SK-N-SH (cell line): ENCODE data around the gene CASKIN1. TPM values are rescaled to one million over a fixed set of nuclear protein-coding genes. Genes with fewer than 3 reads are reported as not detected.

Experiments used
- CTCF ChIA-PET: fragments of 300-600, 350-600 bp; formaldehyde crosslinking; extraction: SDS; loops from one replicate; lab custom pipeline; 2021; lab: Yijun Ruan, JAX
- POLR2A ChIA-PET: fragments of 350-600 bp; sonication (Branson Sonifier 250); formaldehyde crosslinking; extraction: SDS; loops from one replicate; lab custom pipeline; 2020; ENCODE audit warnings: antibody characterized with exemption, inconsistent platforms; lab: Yijun Ruan, JAX
- DNase-seq: peaks from one replicate; pipeline ENCODE4 v3.0.0; 2012
- H2AFZ ChIP-seq: fragments of 200-600 bp; sonication (generic); 2 replicates; pipeline ENCODE4 v1.8.1; 2016; ENCODE audit warnings: antibody characterized with exemption, mild to moderate bottlenecking, low read depth
- H3F3A ChIP-seq: fragments of 200-600 bp; sonication (generic); replicated peaks from 2 replicates; pipeline ENCODE3; 2016; ENCODE audit warnings: antibody characterized with exemption, mild to moderate bottlenecking; ENCODE audit not compliant: insufficient read depth
- H3K27ac ChIP-seq, 2 experiments: fragments of 200-500 bp in 1 of 2; fragments of 200-600 bp in 1 of 2; sonication (Bioruptor generic) in 1 of 2; sonication (generic), shearing (Covaris generic) in 1 of 2; 2 replicates each; pipeline versions ENCODE4 v1.5.1 to v1.6.1; 2014 to 2016; ENCODE audit warnings: low read depth in 2 of 2, inconsistent platforms in 1 of 2, low read length in 1 of 2, mild to moderate bottlenecking in 1 of 2, mixed read lengths in 1 of 2
- H3K27me3 ChIP-seq: fragments of 200-600 bp; sonication (generic), shearing (Covaris generic); 2 replicates; pipeline ENCODE4 v1.6.1; 2016; ENCODE audit warnings: mixed run types; ENCODE audit not compliant: insufficient read depth
- H3K36me3 ChIP-seq, 2 experiments: fragments of 200-500 bp in 1 of 2; fragments of 200-600 bp in 1 of 2; sonication (Bioruptor generic) in 1 of 2; sonication (generic) in 1 of 2; replicated peaks in 1 of 2; 2 replicates each; pipeline versions ENCODE3 to v1.5.1; 2014 to 2016; ENCODE audit warnings: low read length in 1 of 2, mild to moderate bottlenecking in 1 of 2; ENCODE audit not compliant: insufficient read depth in 2 of 2, control insufficient read depth in 1 of 2
- H3K4me1 ChIP-seq, 2 experiments: fragments of 200-500 bp in 1 of 2; fragments of 200-600 bp in 1 of 2; sonication (Bioruptor generic) in 1 of 2; sonication (generic), shearing (Covaris generic) in 1 of 2; 2 replicates each; pipeline versions ENCODE4 v1.5.1 to v1.6.1; 2014 to 2016; ENCODE audit warnings: low read depth in 1 of 2, low read length in 1 of 2, mixed run types in 1 of 2; ENCODE audit not compliant: insufficient read depth in 2 of 2, control insufficient read depth in 1 of 2
- H3K4me2 ChIP-seq: fragments of 200-600 bp; sonication (generic), shearing (Covaris generic); 2 replicates; pipeline ENCODE4 v1.6.1; 2017; ENCODE audit warnings: mixed run types
- H3K4me3 ChIP-seq, 2 experiments: fragments of 200-500 bp in 1 of 2; fragments of 200-600 bp in 1 of 2; sonication (Bioruptor generic) in 1 of 2; sonication (generic), shearing (Covaris generic) in 1 of 2; 2 replicates each; pipeline versions ENCODE4 v1.5.1 to v1.8.1; 2014 to 2016; ENCODE audit warnings: low read depth in 2 of 2, inconsistent platforms in 1 of 2, low read length in 1 of 2, mild to moderate bottlenecking in 1 of 2, mixed read lengths in 1 of 2, moderate library complexity in 1 of 2
- H3K79me2 ChIP-seq: fragments of 200-600 bp; sonication (generic); 2 replicates; pipeline ENCODE4 v1.8.1; 2017; ENCODE audit warnings: mild to moderate bottlenecking; ENCODE audit not compliant: insufficient read depth
- H3K9ac ChIP-seq: fragments of 200-600 bp; sonication (generic); 2 replicates; pipeline ENCODE4 v1.6.1; 2017; ENCODE audit warnings: mixed run types
- H3K9me2 ChIP-seq: fragments of 200-600 bp; sonication (generic); 2 replicates; pipeline ENCODE4 v1.6.1; 2017; ENCODE audit warnings: mixed run types
- H3K9me3 ChIP-seq: fragments of 200-600 bp; sonication (generic); 2 replicates; pipeline ENCODE4 v1.6.1; 2017; ENCODE audit warnings: mixed run types, mild to moderate bottlenecking, moderate library complexity
- H4K20me1 ChIP-seq: fragments of 200-600 bp; sonication (generic); 2 replicates; pipeline ENCODE4 v1.6.1; 2017; ENCODE audit warnings: mild to moderate bottlenecking, mixed run types; ENCODE audit not compliant: insufficient read depth
- CHD2 ChIP-seq: fragments of 150-350 bp; IDR thresholded peaks from 2 replicates; pipeline ENCODE4 v1.6.1; 2018; ENCODE audit warnings: low read length; ENCODE audit not compliant: partially characterized antibody
- ELF1 ChIP-seq: IDR thresholded peaks from 2 replicates; pipeline ENCODE4 v1.4.0; 2012
- PBX3 ChIP-seq: IDR thresholded peaks from 2 replicates; pipeline ENCODE4; 2012
- RXRA ChIP-seq: IDR thresholded peaks from 2 replicates; pipeline ENCODE4 v1.4.0; 2012; ENCODE audit warnings: low read depth, mild to moderate bottlenecking, borderline replicate concordance
- SIN3A ChIP-seq: IDR thresholded peaks from 2 replicates; pipeline ENCODE4 v1.6.1; 2012; ENCODE audit warnings: low read depth, mild to moderate bottlenecking, low read length, moderate library complexity, borderline replicate concordance
- SMC3 ChIP-seq: IDR thresholded peaks from 2 replicates; pipeline ENCODE4 v1.6.1; 2012; ENCODE audit warnings: low read depth, low read length, improper control_type of control experiment
- WGBS: methylation state at CpG from one replicate; pipeline ENCODE4 v1.1.6; 2017; ENCODE audit warnings: low lambda C conversion rate; 5-methylcytosine and 5-hydroxymethylcytosine counted together
- polyA plus RNA-seq, 3 experiments: library from polyadenylated mRNA; depleted of rRNA; stranded (reverse); fragments of >200 nt; gene quantifications; 2 replicates each; pipeline ENCODE4 v1.2.3, GENCODE V29; 2012
- TF ChIP-seq, protein P1 (sequence below): fragments of 200-600 bp; sonication (generic); IDR thresholded peaks from 2 replicates; pipeline ENCODE4 v1.6.1; 2017; ENCODE audit warnings: antibody characterized with exemption, mild to moderate bottlenecking, moderate library complexity
- TF ChIP-seq, protein P2 (sequence below): fragments of 150-350 bp; IDR thresholded peaks from 2 replicates; pipeline ENCODE4 v1.6.1; 2016; ENCODE audit warnings: mild to moderate bottlenecking, low read depth, low read length

CASKIN1 gene
- polyA plus RNA-seq, 1 of the 3 experiments (the other 2 are of a cell fraction), result 1.7 TPM

DNA sequence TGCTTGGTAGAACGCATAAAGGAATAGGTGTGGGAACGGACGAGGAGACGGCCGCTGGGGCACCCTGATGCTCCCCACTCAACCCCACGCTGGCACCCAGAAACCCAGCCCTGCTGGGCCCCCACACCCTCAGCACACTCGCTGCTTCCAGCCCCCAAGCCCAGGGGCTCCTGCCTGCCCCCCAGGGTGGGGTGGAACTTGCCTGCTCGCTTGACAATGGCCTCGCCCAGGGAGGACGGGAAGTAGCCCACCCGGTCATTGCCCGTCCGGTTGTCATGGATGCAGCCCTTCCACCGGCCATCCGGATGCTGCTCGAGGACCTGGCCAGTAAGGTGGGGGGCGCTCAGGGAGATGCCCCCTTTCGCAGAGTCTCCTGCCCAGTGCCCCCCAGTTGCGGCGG is 9.9 kb downstream of the CASKIN1 start:
- WGBS, result 93% methylated on average over 12 of the region's 20 CpGs
- no peak for DNase-seq
- no peaks in the 10 kb centered on the region for H3K9me2 ChIP-seq
- ChIA-PET POLR2A (no interaction called here), CTCF (interaction anchor here (1.5 to 3.9 kb wide), 2 partner anchors 9 to 164 kb away, joined by 3 to 19 read pairs; partner anchors contain the start of gene CASKIN1)
- TF ChIP-seq ELF1, result no peak
- H3K79me2 ChIP-seq, result no peaks in the 10 kb centered on the region
- H4K20me1 ChIP-seq, result no peaks in the 10 kb centered on the region
- no peaks in the 10 kb centered on the region for H3K4me1 ChIP-seq
- H3K27me3 ChIP-seq, result no peaks in the 10 kb centered on the region
- H3K4me3 ChIP-seq, result no peak overlapping the region
- H3F3A ChIP-seq, result no peaks in the 10 kb centered on the region
- H3K9ac ChIP-seq, result no peak overlapping the region
- no peak overlapping the region for H3K27ac ChIP-seq
- peaks cover 0 to 2% of the 10 kb centered on the region in 2 experiments for H3K36me3 ChIP-seq
- H3K9me3 ChIP-seq, result no peaks in the 10 kb centered on the region
- no peak overlapping the region for H3K4me2 ChIP-seq
- no peak overlapping the region for H2AFZ ChIP-seq

DNA sequence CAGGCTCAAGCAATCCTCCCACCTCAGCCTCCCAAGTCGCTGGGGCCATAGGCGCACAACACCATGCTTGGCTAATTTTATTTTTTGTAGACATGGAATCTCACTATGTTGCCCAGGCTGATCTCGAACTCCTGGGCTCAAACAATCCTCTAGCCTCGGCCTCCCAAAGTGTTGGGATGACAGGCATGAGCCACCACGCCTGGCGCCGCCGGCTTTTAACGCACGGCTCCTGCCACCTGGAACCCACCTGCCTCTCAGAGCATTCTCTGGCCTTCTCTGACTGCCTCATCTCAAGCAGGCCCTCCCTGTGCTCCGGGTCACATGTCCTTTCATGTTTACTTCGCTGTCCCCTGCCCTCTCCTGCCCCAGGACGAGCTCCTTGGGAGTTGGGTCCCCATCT is 10.3 kb downstream of the CASKIN1 start:
- no peak for TF ChIP-seq SIN3A
- TF ChIP-seq, protein P1, sequence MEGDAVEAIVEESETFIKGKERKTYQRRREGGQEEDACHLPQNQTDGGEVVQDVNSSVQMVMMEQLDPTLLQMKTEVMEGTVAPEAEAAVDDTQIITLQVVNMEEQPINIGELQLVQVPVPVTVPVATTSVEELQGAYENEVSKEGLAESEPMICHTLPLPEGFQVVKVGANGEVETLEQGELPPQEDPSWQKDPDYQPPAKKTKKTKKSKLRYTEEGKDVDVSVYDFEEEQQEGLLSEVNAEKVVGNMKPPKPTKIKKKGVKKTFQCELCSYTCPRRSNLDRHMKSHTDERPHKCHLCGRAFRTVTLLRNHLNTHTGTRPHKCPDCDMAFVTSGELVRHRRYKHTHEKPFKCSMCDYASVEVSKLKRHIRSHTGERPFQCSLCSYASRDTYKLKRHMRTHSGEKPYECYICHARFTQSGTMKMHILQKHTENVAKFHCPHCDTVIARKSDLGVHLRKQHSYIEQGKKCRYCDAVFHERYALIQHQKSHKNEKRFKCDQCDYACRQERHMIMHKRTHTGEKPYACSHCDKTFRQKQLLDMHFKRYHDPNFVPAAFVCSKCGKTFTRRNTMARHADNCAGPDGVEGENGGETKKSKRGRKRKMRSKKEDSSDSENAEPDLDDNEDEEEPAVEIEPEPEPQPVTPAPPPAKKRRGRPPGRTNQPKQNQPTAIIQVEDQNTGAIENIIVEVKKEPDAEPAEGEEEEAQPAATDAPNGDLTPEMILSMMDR, result no peak
- H3F3A ChIP-seq, result no peaks in the 10 kb centered on the region
- no peaks in the 10 kb centered on the region for H4K20me1 ChIP-seq
- no peak for DNase-seq
- ChIA-PET CTCF (interaction anchor here (1.5 to 3.9 kb wide), 2 partner anchors 9 to 164 kb away, joined by 3 to 19 read pairs; partner anchors contain the start of gene CASKIN1), POLR2A (no interaction called here)
- no peaks in the 10 kb centered on the region for H3K79me2 ChIP-seq
- no peaks in the 10 kb centered on the region for H3K4me1 ChIP-seq
- H3K4me3 ChIP-seq, result no peak overlapping the region
- H3K27ac ChIP-seq, result no peak overlapping the region
- no peak overlapping the region for H2AFZ ChIP-seq
- no peaks in the 10 kb centered on the region for H3K27me3 ChIP-seq
- no peaks in the 10 kb centered on the region for H3K9me2 ChIP-seq
- H3K36me3 ChIP-seq, result peaks cover 0 to 2% of the 10 kb centered on the region in 2 experiments
- no peak overlapping the region for H3K4me2 ChIP-seq
- WGBS, result 98% methylated on average over 13 of the region's 13 CpGs
- no peak overlapping the region for H3K9ac ChIP-seq
- H3K9me3 ChIP-seq, result no peaks in the 10 kb centered on the region

- no peak overlapping the region for H3K27ac ChIP-seq
- no peaks in the 10 kb centered on the region for H3K27me3 ChIP-seq
- no peak for DNase-seq
- H3K9me2 ChIP-seq, result no peaks in the 10 kb centered on the region
- no peaks in the 10 kb centered on the region for H4K20me1 ChIP-seq
- H2AFZ ChIP-seq, result no peak overlapping the region
- TF ChIP-seq PBX3 (no peak), CHD2 (no peak), SMC3 (no peak), RXRA (no peak)
- TF ChIP-seq, protein P2, sequence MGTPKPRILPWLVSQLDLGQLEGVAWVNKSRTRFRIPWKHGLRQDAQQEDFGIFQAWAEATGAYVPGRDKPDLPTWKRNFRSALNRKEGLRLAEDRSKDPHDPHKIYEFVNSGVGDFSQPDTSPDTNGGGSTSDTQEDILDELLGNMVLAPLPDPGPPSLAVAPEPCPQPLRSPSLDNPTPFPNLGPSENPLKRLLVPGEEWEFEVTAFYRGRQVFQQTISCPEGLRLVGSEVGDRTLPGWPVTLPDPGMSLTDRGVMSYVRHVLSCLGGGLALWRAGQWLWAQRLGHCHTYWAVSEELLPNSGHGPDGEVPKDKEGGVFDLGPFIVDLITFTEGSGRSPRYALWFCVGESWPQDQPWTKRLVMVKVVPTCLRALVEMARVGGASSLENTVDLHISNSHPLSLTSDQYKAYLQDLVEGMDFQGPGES, result no peak
- TF ChIP-seq, all 33 proteins: peak for 0
- Histone ChIP-seq H3K4me2 (no peak overlapping the region), H3K9ac (no peak overlapping the region), H3K79me2 (no peaks in the 10 kb centered on the region), H3K9me3 (no peaks in the 10 kb centered on the region), H3K4me3 (no peak overlapping the region), H3F3A (no peaks in the 10 kb centered on the region), H3K4me1 (no peaks in the 10 kb centered on the region), H3K36me3 (peaks cover 0 to 2% of the 10 kb centered on the region in 2 experiments)
- ChIA-PET POLR2A (no interaction called here), CTCF (interaction anchor here (3.9 kb wide), 1 partner anchor 10 kb away, joined by 19 read pairs; the partner anchor contains the start of gene CASKIN1)
- 100% methylated on average over 2 of the region's 20 CpGs for WGBS
These were observed 11.4 kb downstream of the CASKIN1 start for GRCh38 chr16:2184962-2185361.
